ENCODE measurements around the gene TAF1C.

The TAF1C gene

GRCh38 chr16:84197466-84198128 lies 10.7 kb upstream of the TAF1C start:
- ChIA-PET POLR2A (no interaction called here), CTCF (no interaction called here)
- Histone ChIP-seq H3K9me3 (ENCODE audit: control insufficient read depth, insufficient read depth, low read depth, low read length) (no peaks in the 10 kb centered on the region), H3K27ac (ENCODE audit: extremely low read depth, low read depth, low read length) (no peak overlapping the region), H3K4me1 (ENCODE audit: control insufficient read depth, insufficient read depth, low read length) (no peaks in the 10 kb centered on the region), H3K4me3 (ENCODE audit: low read depth, low read length) (no peak overlapping the region), H3K36me3 (ENCODE audit: control insufficient read depth in 2 of 2, insufficient read depth in 1 of 2, low read length in 2 of 2) (no peaks in the 10 kb centered on the region)
- no peak for TF ChIP-seq BCL6B (tag by site-specific recombination; IDR thresholded peaks at IDR 0.05)

- no peaks in the 10 kb centered on the region for H3K4me1 ChIP-seq (ENCODE audit: control insufficient read depth, insufficient read depth, low read length)
- no peak overlapping the region for H3K4me3 ChIP-seq (ENCODE audit: low read depth, low read length)
- POLR2A ChIA-PET: no interaction called here
- TF ChIP-seq ZNF138 (tag by site-specific recombination; IDR thresholded peaks at IDR 0.05; ENCODE audit: borderline replicate concordance): no peak
- TF ChIP-seq ZNF518A (tag by site-specific recombination; conservative IDR thresholded peaks at IDR 0.05; ENCODE audit: low read depth): no peak
- TF ChIP-seq ZNF174 (tag by site-specific recombination; IDR thresholded peaks at IDR 0.05): no peak
- TF ChIP-seq ZNF202 (tag by site-specific recombination; IDR thresholded peaks at IDR 0.05; ENCODE audit: borderline replicate concordance): no peak
- no peak for TF ChIP-seq GLI4 (tag by site-specific recombination; IDR thresholded peaks at IDR 0.05)
- TF ChIP-seq, protein P1, sequence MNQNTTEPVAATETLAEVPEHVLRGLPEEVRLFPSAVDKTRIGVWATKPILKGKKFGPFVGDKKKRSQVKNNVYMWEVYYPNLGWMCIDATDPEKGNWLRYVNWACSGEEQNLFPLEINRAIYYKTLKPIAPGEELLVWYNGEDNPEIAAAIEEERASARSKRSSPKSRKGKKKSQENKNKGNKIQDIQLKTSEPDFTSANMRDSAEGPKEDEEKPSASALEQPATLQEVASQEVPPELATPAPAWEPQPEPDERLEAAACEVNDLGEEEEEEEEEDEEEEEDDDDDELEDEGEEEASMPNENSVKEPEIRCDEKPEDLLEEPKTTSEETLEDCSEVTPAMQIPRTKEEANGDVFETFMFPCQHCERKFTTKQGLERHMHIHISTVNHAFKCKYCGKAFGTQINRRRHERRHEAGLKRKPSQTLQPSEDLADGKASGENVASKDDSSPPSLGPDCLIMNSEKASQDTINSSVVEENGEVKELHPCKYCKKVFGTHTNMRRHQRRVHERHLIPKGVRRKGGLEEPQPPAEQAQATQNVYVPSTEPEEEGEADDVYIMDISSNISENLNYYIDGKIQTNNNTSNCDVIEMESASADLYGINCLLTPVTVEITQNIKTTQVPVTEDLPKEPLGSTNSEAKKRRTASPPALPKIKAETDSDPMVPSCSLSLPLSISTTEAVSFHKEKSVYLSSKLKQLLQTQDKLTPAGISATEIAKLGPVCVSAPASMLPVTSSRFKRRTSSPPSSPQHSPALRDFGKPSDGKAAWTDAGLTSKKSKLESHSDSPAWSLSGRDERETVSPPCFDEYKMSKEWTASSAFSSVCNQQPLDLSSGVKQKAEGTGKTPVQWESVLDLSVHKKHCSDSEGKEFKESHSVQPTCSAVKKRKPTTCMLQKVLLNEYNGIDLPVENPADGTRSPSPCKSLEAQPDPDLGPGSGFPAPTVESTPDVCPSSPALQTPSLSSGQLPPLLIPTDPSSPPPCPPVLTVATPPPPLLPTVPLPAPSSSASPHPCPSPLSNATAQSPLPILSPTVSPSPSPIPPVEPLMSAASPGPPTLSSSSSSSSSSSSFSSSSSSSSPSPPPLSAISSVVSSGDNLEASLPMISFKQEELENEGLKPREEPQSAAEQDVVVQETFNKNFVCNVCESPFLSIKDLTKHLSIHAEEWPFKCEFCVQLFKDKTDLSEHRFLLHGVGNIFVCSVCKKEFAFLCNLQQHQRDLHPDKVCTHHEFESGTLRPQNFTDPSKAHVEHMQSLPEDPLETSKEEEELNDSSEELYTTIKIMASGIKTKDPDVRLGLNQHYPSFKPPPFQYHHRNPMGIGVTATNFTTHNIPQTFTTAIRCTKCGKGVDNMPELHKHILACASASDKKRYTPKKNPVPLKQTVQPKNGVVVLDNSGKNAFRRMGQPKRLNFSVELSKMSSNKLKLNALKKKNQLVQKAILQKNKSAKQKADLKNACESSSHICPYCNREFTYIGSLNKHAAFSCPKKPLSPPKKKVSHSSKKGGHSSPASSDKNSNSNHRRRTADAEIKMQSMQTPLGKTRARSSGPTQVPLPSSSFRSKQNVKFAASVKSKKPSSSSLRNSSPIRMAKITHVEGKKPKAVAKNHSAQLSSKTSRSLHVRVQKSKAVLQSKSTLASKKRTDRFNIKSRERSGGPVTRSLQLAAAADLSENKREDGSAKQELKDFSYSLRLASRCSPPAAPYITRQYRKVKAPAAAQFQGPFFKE (tag by site-specific recombination; IDR thresholded peaks at IDR 0.05; ENCODE audit: borderline replicate concordance): no peak
- TF ChIP-seq ZNF596 (tag by site-specific recombination; IDR thresholded peaks at IDR 0.05): no peak
- no peak for TF ChIP-seq OSR2 (tag by site-specific recombination; IDR thresholded peaks at IDR 0.05)
- TF ChIP-seq, protein P2, sequence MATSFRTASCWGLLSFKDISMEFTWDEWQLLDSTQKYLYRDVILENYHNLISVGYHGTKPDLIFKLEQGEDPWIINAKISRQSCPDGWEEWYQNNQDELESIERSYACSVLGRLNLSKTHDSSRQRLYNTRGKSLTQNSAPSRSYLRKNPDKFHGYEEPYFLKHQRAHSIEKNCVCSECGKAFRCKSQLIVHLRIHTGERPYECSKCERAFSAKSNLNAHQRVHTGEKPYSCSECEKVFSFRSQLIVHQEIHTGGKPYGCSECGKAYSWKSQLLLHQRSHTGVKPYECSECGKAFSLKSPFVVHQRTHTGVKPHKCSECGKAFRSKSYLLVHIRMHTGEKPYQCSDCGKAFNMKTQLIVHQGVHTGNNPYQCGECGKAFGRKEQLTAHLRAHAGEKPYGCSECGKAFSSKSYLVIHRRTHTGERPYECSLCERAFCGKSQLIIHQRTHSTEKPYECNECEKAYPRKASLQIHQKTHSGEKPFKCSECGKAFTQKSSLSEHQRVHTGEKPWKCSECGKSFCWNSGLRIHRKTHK (tag by site-specific recombination; IDR thresholded peaks at IDR 0.05): no peak
- TF ChIP-seq ZNF423 (tag by site-specific recombination; IDR thresholded peaks at IDR 0.05): no peak
- no peak for TF ChIP-seq ZFP41 (tag by site-specific recombination; IDR thresholded peaks at IDR 0.05; ENCODE audit: borderline replicate concordance)
- no peak for TF ChIP-seq ZNF362 (tag by site-specific recombination; IDR thresholded peaks at IDR 0.05)
- no peak for TF ChIP-seq ZNF843 (tag by site-specific recombination; IDR thresholded peaks at IDR 0.05)
- no peak for TF ChIP-seq ZNF404 (tag by site-specific recombination; IDR thresholded peaks at IDR 0.05)
- TF ChIP-seq ZNF510 (tag by site-specific recombination; IDR thresholded peaks at IDR 0.05; ENCODE audit: insufficient replicate concordance): no peak
- TF ChIP-seq EGR2 (tag by site-specific recombination; IDR thresholded peaks at IDR 0.05; ENCODE audit: low read depth): no peak
- no peak for TF ChIP-seq MEIS1 (CRISPR knock-in tag; IDR thresholded peaks at IDR 0.05; ENCODE audit: borderline replicate concordance)
Measured at GRCh38 chr16:84196727-84197394, 10.0 kb upstream of the TAF1C start.

More at GRCh38 chr16:84196727-84197394, 10.0 kb upstream of the TAF1C start:
- Histone ChIP-seq H3K36me3 (ENCODE audit: control insufficient read depth in 2 of 2, insufficient read depth in 1 of 2, low read length in 2 of 2) (no peaks in the 10 kb centered on the region), H3K9me3 (ENCODE audit: control insufficient read depth, insufficient read depth, low read depth, low read length) (no peaks in the 10 kb centered on the region), H3K27ac (ENCODE audit: extremely low read depth, low read depth, low read length) (no peak overlapping the region)
- CTCF ChIA-PET: interaction anchor here (0.9 kb wide), 1 partner anchor 286 kb away, joined by 4 read pairs; no protein-coding TSS in a partner anchor
